HG03432 (cell line): ENCODE measurements around the gene MLH3.

Experiments used
- ATAC-seq: cut with Tn5 transposase; IDR thresholded peaks from one replicate; pipeline ENCODE4 v1.9.1; 2021; ENCODE audit warnings: mild to moderate bottlenecking, moderate library complexity; ENCODE audit not compliant: unreplicated experiment

MLH3 gene

GRCh38 chr14:74973905-74974363 is 77.3 kb downstream of the MLH3 start:
- ATAC-seq, result no peak

GRCh38 chr14:74973003-74973653 is 78.1 kb downstream of the MLH3 start:
- ATAC-seq, result no peak

GRCh38 chr14:74968811-74969210 is 82.5 kb downstream of the MLH3 start:
- ATAC-seq, result no peak

- no peak for ATAC-seq
These were observed 85.6 kb downstream of the MLH3 start for GRCh38 chr14:74965486-74966153.

- ATAC-seq, result no peak
These were observed 86.3 kb downstream of the MLH3 start for GRCh38 chr14:74964787-74965485.
